HG02885 (cell line): ENCODE results near the gene NACA2.
"Not testable (repeated sequence)": the region's sequence is repeated elsewhere in the genome, so short reads cannot be mapped to it uniquely, and the experiment has no call there.

ENCODE experiments used
- ATAC-seq: cut with Tn5 transposase; IDR thresholded peaks from one replicate; pipeline ENCODE4 v1.9.1; 2021; ENCODE audit warnings: mild to moderate bottlenecking; ENCODE audit not compliant: unreplicated experiment, poor library complexity

Gene NACA2

DNA sequence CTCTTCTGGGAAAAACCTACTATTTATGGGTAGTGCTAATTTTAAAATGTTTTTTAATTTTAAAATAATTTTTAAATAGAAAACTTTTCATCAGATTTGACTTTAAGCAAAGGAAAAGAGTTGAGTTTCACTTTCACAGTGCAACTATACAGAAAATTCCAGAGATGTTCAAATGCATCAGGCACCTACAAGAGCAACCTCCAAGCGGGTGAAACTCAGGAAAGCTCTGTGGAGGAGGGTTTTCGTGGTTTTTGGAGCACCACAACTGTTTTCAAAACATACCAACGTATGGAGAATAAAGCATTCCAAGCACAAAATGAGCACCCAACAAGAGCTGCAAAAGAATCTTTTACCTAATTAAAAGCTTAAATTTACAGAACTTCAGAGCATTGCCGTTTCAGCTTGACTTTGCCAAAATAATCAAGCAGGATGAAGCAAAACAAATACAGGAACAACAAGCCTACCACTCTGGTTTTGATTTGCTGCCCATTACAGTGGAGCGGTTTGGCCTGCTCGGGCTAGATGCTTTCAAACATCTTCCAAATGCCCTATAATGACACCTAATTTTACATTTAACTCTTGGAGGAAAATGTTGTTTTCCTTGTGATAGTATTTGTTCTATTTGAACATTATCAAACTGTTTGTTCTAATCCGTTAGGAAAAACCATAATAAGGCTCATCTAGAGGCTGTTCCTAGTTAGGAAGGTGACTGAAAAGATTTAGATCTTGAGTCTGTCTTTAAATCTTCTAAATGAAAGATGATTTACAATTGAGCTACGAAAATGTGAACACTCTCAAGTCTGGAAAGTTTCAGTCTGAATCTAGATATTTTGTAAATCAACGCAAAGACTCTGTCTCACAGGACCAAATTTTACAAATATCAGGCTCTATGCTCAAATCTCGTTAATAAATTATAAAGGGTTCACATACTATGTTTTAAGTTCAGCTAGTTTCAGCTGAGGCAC lies 34.5 kb downstream of the NACA2 start:
- ATAC-seq = no peak

DNA sequence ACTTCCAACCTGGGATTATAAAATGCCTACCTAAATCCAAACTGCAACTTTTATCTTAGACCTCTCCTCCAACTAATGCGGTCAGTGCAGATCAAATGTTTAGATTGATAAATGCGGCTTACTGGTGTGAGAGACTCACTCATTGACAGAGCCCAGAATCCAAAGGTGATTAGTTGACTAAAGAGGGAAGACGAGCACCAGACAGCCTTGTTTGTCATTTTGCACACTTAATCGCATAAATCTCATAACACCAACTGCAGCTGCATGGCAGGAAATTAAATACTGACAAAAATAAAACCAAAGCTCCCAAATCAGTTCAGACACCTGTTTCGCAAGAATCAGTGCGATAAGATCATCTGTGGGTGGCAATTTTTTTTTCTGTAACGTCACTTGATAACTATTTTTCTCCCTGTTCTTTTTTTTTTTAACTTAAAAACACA lies 35.9 kb downstream of the NACA2 start:
- ATAC-seq = no peak

DNA sequence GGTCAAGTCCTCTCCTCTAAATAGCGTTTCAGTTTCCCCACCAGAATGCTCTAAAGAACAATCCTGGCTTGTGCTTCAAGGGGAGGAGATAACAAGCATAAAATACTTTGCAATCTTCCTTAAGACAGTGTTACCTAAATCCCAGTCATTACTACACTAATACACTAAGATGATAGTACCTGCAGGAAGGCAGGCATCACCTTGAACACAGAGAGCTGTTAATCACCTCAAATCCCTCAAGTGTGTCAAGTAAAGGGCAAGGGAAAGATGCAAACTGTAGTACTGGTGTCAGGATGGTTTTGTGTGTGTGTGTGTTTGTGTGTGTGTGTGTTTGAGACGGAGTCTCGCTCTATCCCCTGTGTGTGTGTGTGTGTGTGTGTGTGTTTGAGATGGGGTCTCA lies 36.8 kb downstream of the NACA2 start:
- no peak for ATAC-seq

DNA sequence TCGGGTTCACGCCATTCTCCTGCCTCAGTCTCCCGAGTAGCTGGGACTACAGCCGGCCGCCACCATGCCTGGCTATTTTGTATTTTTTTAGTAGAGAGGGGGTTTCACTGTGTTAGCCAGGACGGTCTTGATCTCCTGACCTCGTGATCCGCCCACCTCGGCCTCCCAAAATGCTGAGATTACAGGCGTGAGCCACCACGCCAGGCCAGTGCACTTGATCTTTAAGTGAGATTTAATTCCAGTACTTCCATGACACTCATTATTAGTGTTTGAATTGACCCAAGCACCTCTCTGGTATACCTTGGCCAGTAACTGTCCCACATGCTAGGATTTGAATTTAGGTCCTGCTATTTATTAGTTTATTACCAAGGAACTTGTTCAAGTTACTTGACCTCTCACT lies 38.5 kb downstream of the NACA2 start:
- ATAC-seq = not testable (repeated sequence)

DNA sequence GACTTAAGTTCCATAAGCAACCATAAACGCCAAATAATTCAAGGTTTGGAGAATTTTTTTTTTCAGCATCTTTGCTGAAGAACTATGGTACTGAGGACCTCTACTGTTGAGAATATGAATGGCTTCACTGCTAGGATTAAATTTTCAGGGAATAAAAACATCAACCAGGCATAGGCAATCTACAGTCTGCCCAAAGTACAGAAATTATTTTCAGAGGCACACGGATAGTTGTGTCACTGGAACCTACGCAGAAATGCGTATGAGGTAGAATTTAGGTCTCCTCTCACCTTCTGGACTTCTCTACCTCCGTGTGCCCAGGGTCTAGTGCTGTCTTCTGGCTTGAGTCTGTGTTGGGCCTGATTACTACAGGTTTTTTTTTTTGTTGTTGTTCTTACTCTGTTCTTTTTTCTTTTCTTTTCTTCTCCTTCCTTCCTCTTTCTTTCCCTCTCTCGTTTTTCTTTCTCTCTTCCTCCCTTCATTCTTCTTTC lies 39.7 kb downstream of the NACA2 start:
- ATAC-seq = no peak

DNA sequence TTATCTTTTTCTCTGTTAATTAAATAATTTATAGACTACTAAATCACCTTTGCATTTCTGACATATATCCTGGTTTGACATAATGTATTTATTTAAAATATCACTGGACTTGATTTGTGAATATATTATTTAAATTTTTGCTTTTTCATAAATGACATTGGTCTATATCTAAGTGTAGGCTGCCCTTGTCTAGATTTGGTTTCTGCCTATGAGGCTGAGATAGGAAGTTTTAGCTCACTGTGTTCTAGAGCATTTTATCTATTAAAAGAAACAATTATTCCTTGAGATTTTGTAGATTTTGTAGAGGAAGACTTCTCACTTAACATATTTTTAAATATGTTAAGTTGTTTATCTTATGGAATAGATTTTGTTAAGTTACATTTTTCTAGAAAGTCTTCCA lies 43.9 kb downstream of the NACA2 start:
- no peak for ATAC-seq

DNA sequence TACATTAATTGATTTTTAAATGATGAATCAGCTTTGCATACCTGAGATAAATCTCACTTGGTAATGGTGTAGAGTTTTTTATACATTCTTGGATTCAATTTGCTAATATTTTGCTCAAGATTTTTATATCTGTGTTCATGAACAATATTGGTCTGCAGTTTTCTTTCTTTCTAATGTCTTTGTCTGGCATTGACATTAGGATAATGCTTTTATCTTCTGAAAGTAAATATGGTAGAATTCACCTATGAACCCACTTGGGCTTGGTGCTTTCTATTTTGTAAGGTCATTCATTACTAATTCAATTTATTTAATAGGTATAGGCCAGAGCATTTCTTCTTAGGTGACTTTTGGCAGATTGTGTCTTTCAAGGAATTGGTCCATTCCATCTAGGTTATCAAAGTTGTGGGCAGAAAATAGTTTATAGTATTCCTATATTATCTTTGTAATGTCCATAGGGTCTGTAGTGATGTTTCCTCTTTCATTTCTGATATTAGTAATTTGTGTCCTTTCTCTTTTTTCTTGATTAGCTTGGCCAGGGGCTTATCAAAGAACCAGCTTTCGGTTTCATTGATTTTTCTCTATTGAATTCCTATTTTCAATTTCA lies 45.6 kb downstream of the NACA2 start:
- no peak for ATAC-seq

DNA sequence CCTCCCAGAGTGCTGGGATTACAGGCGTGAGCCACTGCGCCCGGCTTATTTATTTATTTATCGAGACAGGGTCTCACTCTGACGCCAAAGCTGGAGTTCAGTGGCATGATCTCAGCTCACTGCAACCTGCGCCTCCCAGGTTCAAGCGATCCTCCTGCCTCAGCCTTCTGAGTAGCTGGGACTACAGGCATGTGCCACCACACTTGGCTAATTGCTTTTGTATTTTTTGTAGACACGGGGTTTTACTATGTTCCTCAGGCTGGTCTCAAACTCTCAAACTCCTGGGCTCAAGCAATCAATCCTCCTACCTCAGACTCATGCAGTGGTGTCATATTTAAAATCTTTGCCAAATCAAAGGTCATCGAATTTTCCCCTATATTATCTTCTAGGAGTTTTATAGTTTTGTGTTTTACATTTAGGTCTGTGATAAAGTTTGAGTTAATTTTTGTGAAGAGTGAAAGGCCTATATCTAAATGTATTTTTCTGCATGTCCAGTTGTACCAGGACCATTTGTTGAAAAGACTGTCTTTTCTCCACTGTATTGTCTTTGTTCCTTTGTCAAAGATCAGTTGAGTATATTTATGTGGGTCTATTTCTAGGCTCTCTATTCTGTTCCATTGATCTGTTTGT lies 47.1 kb downstream of the NACA2 start:
- no peak for ATAC-seq

DNA sequence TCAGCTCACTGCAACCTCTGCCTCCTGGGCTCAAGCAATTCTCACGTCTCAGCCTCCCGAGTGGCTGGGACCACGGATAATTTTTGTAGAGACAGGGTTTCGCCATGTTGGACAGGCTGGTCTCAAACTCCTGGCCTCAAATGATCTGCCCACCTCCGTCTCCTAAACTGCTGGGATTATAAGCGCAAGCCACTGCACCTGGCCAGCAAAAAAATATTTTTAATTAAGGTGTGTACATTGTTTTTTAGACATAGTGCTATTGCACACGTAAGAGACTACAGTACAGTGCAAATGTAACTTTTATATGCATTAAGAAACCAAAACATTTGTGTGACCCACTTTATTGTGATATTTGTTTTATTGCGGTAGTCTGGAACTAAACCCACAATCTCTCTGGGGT lies 49.0 kb downstream of the NACA2 start:
- ATAC-seq = no peak

DNA sequence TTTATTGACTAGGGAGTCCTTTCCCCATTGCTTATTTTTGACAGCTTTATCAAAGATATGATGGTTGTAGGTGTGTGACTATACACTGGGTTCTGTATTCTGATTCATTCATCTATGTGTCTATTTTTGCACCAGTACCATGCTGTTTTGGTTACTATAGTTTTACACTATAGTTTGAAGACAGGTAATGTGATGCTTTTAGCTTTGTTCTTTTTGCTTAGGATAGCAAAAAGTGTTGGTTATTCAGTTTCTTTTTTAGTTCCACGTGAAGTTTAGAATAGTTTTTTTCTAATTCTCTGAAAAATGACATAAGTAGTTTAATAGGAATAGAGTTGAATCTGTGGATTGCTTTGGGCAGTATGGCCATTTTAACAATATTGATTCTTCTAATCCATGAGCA lies 50.1 kb downstream of the NACA2 start:
- ATAC-seq = no peak
